Small intestine (tissue), 7 donors: Measurements from ENCODE around the gene DENND1C. TPM values are rescaled to one million over a fixed set of nuclear protein-coding genes. Genes with fewer than 3 reads are reported as not detected.
"Not testable (repeated sequence)": the region's sequence is repeated elsewhere in the genome, so short reads cannot be mapped to it uniquely, and the experiment has no call there.

Experiments used
- DNase-seq, 2 donors: peaks; one replicate each; pipeline versions ENCODE4 v3.0.0 to v3.0.0-alpha.2; 2013
- FAIRE-seq: peaks from 2 replicates; lab custom pipeline; 2012; peaks lifted over from hg19 to GRCh38; lab: Jason Lieb, UNC
- H3K27ac ChIP-seq, 3 donors: one replicate each; pipeline ENCODE4 v1.5.1; 2013; ENCODE audit warnings: low read length in 2 of 3, mild to moderate bottlenecking in 2 of 3, control low read depth in 1 of 3, inconsistent platforms in 1 of 3, low read depth in 1 of 3, moderate library complexity in 1 of 3
- H3K27me3 ChIP-seq, 3 donors: one replicate each; pipeline ENCODE4 v1.6.1; 2013; ENCODE audit warnings: low read length in 3 of 3, inconsistent platforms in 1 of 3; ENCODE audit not compliant: control insufficient read depth in 3 of 3, insufficient read depth in 3 of 3
- H3K36me3 ChIP-seq, 3 donors: one replicate each; pipeline ENCODE4 v1.6.1; 2013; ENCODE audit warnings: low read length in 3 of 3, inconsistent platforms in 1 of 3, low read depth in 1 of 3, mild to moderate bottlenecking in 1 of 3, moderate library complexity in 1 of 3; ENCODE audit not compliant: control insufficient read depth in 3 of 3, insufficient read depth in 2 of 3
- H3K4me1 ChIP-seq, 3 donors: one replicate each; pipeline ENCODE4 v1.6.1; 2013; ENCODE audit warnings: low read length in 2 of 3, inconsistent platforms in 1 of 3, low read depth in 1 of 3, mild to moderate bottlenecking in 1 of 3, moderate library complexity in 1 of 3; ENCODE audit not compliant: control insufficient read depth in 3 of 3, insufficient read depth in 2 of 3
- H3K4me3 ChIP-seq, 3 donors: one replicate each; pipeline ENCODE4 v1.5.1; 2013; ENCODE audit warnings: low read length in 3 of 3, control low read depth in 1 of 3, inconsistent platforms in 1 of 3, low read depth in 1 of 3, mild to moderate bottlenecking in 1 of 3, moderate library complexity in 1 of 3
- H3K9me3 ChIP-seq, 2 donors: one replicate each; pipeline ENCODE4 v1.6.1; 2013; ENCODE audit warnings: low read depth in 1 of 2, low read length in 1 of 2; ENCODE audit not compliant: control insufficient read depth in 2 of 2, insufficient read depth in 1 of 2
- WGBS, 3 donors: extraction: QIAGEN DNeasy Blood & Tissue Kit; methylation state at CpG; one replicate each; pipeline ENCODE4 v1.1.7; 2013; 5-methylcytosine and 5-hydroxymethylcytosine counted together
- polyA plus RNA-seq, 4 donors: library from polyadenylated mRNA; stranded (reverse) in 3 of 4; unstranded in 1 of 4; fragments of 200-250 nt in 3 of 4; fragments of 120-200 nt in 1 of 4; gene quantifications; one replicate each; pipeline versions ENCODE4 v1.2.1 to v1.2.3, GENCODE V29; 2013
- donor health status: healthy with polysubstance abuse.
- donor health status: control.
- donor health status: control.
- donor health status: Bipolar disorder and iron deficiency.
- donor health status: healthy.

DENND1C gene
- polyA plus RNA-seq, 4 donors = 4.0 to 48.7 (median 9.6) TPM

DNA sequence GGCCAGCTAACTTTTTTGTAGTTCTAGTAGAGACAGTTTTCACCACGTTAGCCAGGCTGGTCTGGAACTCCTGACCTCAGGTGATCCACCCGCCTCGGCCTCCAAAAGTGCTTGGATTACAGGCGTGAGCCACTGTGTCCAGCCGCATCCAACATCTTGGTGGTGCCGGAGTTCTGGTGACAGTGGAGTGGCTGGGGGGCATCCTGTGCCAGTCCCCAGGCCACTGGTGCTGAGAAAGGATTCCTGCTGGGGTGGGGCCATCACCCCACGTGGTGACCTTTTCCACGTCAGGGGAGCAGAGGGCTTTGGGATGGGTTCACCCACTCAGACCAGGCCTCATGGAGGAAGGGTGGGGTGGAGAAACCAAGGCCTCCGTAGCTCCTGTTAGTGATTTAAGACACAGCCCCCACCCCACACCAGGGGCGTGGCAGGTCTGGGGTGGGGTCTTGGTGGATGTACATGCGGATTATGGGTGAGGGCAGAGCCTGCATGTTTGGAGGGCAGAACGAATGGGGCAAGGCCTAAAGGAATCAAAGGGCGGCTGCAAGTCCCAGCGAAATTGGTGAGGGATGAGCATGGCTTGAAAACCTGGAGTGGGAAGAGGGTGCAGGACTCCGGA is 33.4 kb upstream of the DENND1C start:
- Histone ChIP-seq H3K4me1 (no peaks in the 10 kb centered on the region), H3K36me3 (no peaks in the 10 kb centered on the region), H3K27ac (no peak overlapping the region), H3K4me3 (no peak overlapping the region), H3K9me3 (no peaks in the 10 kb centered on the region), H3K27me3 (no peaks in the 10 kb centered on the region)
- WGBS, 3 donors = 74 to 85% (median 77%) methylated on average over 15 of the region's 15 CpGs
- FAIRE-seq = no peak
- DNase-seq = no peak

- no peak for FAIRE-seq
- Histone ChIP-seq H3K4me3 (no peak overlapping the region), H3K36me3 (no peaks in the 10 kb centered on the region), H3K4me1 (no peaks in the 10 kb centered on the region), H3K9me3 (no peaks in the 10 kb centered on the region), H3K27me3 (no peaks in the 10 kb centered on the region), H3K27ac (no peak overlapping the region)
- no peak for DNase-seq
- WGBS, 3 donors = 58 to 77% (median 67%) methylated on average over 9 of the region's 9 CpGs
Measured at GRCh38 chr19:6514089-6514488, 32.5 kb upstream of the DENND1C start.

- Histone ChIP-seq H3K27me3 (no peaks in the 10 kb centered on the region), H3K4me3 (no peak overlapping the region), H3K9me3 (no peaks in the 10 kb centered on the region), H3K4me1 (no peaks in the 10 kb centered on the region), H3K27ac (no peak overlapping the region), H3K36me3 (no peaks in the 10 kb centered on the region)
- 83 to 86% (median 83%) methylated on average over 7 of the region's 7 CpGs for WGBS, 3 donors
- no peak for DNase-seq
- FAIRE-seq = no peak
Measured at GRCh38 chr19:6510618-6511017, 29.0 kb upstream of the DENND1C start.

DNA sequence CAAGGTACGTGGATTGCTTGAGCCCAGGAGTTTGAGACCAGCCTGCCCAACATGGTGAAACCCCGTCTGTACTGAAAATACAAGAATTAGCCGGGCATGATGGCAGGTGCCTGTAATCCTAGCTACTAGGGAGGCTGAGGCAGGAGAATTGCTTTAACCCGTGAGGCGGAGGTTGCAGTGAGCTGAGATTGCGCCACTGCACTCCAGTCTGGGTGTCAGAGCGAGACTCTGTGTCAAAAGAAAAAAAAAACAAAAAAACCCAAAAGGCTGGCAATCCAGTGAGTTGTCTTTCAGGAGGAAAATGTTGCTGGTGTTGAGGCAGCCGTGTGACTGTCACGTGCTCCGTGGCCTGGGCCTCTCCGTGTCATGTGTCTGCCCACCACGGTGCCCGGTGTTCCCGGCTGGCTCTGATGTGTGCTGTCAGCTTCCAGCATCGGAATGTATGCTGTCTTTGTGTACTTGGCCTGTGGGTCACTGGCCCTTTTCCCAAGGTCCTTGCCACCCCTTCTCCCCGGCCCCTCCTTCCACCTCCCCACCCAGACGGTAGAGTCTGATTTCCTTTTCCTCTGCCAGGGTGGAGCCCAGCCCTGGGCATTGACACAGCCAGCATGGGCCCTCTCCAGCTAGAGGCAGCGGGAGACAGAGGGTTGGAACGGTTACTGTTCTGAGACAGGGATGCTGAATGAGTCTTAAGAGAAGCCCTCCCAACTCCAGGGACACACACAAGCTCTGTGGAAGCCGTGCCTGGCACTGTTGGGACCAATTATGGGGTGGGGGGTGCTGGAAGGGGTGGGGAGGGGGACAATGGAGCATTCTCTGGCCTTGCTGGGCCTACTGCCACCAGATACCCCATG is 27.8 kb upstream of the DENND1C start:
- Histone ChIP-seq H3K9me3 (no peaks in the 10 kb centered on the region), H3K27me3 (no peaks in the 10 kb centered on the region), H3K27ac (no peak overlapping the region), H3K4me3 (no peak overlapping the region), H3K36me3 (no peaks in the 10 kb centered on the region), H3K4me1 (no peaks in the 10 kb centered on the region)
- 74 to 77% (median 77%) methylated on average over 20 of the region's 20 CpGs for whole genome bisulfite sequencing, 3 donors
- FAIRE-seq = no peak
- DNase-seq = no peak

DNA sequence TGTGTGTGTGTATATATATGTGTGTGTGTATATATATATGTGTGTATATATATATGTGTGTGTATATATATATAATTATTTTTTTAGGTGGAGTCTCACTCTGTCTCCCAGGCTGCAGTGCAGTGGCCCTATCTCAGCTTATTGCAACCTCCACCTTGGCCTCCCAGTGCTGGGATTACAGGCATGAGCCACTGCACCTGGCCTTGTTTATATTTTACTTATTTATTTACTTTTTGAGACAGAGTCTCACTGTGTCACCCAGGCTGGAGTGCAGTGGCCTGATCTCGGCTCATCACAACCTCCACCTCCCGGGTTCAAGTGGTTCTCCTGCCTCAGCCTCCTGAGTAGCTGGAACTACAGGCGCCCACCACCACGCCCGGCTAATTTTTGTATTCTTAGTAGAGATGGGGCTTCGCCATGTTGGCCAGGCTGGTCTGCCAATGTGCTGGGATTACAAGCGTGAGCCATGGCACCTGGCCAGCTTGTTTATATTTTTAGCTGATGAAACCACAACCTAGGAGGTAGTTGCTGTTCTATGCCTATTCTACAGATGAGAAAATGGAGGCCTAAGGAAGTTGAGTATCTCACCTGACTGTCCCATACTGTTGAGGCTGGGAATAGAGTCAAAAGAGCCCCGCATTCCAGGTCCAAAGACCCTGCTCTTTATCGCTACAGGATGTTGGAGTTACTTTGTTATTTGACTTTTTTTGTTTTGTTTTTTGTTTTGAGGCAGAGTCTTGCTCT is 26.6 kb upstream of the DENND1C start:
- 73 to 83% (median 80%) methylated on average over 9 of the region's 9 CpGs for WGBS, 3 donors
- not testable (repeated sequence) for H3K4me1 ChIP-seq, H3K27me3 ChIP-seq, H3K36me3 ChIP-seq, H3K9me3 ChIP-seq, H3K27ac ChIP-seq, FAIRE-seq, DNase-seq, H3K4me3 ChIP-seq

DNA sequence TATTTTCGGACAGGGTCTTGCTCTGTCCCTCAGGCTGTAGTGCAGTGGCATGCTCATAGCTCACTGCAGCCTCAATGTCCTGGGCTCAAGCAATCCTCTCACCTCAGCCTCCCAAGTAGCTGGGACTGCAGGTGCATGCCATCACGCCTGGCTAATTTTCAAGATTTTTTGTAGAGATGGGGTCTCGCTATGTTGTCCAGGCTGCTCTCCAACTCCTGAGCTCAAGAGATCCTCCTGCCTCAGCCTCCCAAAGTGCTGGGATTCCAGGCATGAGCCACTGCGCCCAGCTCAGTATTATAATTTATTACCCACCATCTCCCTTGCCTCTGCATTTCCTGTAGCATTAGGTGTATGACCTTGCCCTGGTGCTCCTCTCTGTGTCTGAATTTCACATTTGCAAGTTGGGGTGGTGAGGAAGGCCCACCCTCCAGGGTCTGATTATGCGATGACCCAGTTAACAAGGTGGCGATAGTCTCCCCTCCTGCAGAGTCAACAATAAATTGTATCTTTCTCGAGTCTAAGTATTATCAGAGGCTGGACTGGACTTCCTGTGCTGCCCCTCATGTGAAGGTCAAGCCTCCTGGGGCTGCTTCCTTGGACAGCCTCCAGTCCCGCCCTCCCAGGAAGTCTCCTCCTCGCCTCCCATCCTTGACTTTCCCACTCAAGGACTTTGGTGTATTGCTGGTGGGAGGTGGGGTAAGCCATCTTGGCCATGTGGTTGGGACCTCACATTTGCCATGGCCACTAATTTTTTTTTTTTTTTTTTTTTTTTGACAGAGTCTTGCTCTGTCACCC is 22.0 kb upstream of the DENND1C start:
- Histone ChIP-seq H3K9me3 (no peaks in the 10 kb centered on the region), H3K4me1 (no peaks in the 10 kb centered on the region), H3K4me3 (no peak overlapping the region), H3K27ac (no peak overlapping the region), H3K36me3 (no peaks in the 10 kb centered on the region), H3K27me3 (peaks cover 2 to 37% (median 12%) of the 10 kb centered on the region in 3 donors)
- 70 to 78% (median 70%) methylated on average over 9 of the region's 9 CpGs for WGBS, 3 donors
- no peak for FAIRE-seq
- DNase-seq = no peak

DNA sequence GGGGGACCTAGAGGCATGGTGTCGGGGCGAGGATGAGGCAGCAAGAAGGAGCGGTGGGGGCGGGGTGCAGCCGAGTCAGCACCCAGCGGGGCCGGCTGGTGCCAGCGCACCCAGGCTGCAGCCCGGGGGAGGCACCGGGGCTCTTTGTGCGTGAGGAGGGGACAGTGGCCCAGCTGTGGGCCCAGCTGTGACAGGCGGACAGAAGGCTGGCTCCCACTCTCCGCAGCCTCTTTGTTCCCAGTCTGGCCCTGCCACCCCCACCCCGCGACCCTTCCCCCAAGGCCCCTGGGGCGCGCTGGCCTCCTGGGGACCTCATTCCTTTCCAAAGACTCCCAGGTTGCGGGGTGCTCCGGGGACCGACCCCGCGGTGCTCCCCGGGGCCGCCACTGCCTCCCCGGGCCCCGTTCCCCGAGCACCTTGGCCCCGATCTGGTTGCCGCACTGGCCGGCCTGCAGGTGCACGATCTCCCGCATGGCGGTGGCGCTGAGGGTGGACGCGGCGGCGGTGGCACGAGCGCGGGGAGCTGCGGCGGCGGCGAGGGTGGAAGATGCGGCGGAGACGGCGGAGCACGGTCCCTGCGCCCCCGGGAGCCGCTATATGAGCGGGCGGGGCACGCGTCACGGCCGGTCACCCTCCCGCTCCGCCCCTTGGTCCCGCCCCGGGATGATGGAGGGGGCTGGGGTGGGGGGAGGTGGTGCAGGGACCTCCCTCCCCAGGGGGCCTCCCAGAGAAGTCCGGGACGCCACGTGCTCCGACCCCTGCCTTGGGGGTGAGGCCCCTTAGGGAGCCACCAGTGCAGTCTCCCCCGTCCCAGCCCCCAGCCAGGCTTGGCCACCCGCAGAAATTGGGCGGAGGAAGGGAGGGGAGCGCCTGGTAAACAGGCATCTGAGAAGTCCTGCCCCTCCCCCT is 20.4 kb upstream of the DENND1C start, which contains the start of gene TUBB4A:
TUBB4A (minus strand) TSS at position 570 of the 909 bp plus-strand sequence; CDS start at position 473, 97 bp downstream.
- 2% methylated on average over 35 to 71 of the region's 71 CpGs for WGBS, 3 donors
- no peak within 1 kb of the TSS for H3K27ac ChIP-seq
- no peaks in the 10 kb centered on the region for H3K9me3 ChIP-seq
- H3K36me3 ChIP-seq = no peaks in the 10 kb centered on the region
- DNase-seq = no peak
- peak within 1 kb of the TSS; percentile 13 to 40 (median 22) for H3K4me3 ChIP-seq
- H3K27me3 ChIP-seq = peaks cover 2 to 37% (median 12%) of the 10 kb centered on the region in 3 donors
- FAIRE-seq = no peak
- no peaks in the 10 kb centered on the region for H3K4me1 ChIP-seq
